ENCODE results near the gene EVX1.

Gene EVX1

DNA sequence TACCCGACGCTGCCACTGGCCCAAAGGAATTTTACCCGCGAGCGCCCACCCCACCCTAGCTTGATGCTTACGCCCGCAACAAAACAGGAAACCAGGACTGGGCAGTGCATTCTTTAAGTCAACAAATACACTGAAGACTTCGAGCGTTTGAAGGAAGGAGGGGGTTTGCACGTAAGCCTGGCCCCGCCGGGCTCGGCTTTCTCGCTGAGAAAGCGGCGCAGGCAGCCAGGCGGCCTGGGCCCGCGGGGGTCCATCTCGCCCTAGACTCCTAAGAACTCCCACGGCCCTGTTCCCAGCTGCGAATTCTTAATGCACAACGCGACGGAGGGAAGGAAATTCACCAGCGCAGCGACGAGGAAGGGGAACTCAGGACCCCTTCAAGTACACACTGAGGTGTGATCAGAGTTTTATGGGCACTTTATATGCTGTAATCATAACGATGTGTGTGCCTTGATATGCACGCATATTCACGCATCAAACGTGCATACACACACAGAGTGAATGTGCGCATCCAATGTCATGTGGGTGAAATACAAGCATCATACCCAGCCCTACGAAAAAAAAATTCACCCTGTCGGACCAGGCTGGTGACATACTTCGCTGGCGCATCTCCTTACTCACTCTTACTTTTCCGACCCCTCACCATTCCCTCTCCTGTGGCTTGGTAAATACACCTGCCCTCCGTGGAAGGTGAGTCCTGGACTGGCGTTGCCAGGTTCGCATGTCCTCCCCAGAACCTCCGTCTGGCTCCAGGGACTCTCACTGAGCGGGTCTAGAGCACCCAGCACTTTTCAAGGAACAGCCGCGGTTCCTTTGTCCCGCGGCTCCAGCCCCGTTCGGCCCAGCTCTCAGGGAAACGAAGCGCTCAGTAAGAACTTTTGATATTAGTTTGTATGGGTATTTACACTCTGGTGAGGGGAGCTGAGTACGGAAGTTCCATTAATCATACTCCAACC, 37.0 kb upstream of the EVX1 start:
- no peak for DNase-seq

DNA sequence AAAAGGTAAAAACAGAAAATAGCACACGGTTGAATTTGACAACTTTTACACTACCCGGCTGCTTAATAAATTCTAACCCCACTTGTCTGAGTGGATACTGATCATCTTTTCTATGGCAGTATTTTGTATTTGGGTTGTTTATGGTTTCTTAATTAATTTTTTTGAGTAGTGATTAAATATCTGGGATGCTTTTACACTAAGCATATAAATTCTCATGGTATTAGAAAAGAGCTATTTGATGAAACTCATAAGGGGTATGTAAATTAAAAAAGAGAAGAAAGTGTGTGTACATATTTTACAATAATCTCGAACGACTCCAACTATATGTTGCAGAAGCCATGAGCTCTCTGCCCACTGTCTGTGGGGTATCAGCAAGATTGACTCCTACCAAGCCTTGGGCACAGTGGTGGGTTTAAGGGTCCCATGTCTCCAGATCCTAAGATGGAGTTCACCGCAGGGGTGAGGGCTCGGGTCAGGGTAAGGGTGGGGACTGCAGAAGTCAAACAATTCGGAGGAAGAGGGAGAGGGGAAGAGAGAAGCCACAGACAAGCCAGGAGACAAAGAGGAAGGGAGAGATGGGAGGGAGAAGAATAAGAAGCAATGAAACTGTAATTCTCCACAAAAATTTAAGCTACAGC, 35.1 kb upstream of the EVX1 start:
- DNase-seq, result no peak

DNA sequence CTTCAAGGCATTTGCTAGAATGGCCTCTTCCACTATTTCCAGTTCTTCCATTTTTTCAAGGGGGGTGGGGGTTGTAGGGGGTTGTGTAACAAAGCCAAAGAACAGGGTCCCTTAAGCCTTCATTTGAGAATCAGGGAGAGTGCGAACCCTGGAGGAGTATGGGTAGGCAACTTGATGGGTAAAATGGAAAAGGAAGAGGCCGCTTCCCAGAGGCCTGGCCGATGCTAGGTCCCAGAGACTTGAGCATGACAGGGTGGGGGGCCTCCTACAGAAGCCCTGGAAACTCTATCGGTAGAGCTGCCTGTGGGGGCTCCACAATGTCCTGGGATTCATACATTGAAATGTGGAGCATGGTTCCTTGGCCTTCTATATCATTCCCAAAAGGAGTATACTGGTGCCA, 33.6 kb upstream of the EVX1 start:
- DNase-seq, result no peak

DNA sequence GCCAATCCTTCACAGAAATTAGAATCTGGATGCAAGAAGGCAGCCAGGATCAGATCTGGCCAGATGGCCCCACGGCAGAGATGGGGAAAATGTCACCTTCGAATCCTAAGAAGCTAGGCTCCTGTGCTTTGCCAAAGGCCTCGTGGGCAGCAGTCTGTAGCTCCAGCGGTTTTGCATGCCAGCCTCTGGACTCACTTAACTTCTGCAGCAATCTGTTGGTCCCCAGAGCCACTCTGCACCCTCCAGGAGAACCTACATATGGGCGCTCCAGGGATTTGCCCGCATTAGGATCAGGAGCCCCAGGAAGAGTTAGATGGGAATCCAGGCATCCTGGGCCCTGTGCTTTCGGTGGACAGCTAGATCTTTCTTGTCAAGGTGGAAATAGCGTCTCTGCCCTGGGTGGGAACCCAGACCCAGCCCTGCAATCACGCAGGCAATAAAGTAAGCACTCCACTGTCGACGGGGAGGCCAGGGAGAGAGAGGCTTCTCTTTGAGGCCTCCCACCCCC, 32.6 kb upstream of the EVX1 start:
- no peak for DNase-seq

DNA sequence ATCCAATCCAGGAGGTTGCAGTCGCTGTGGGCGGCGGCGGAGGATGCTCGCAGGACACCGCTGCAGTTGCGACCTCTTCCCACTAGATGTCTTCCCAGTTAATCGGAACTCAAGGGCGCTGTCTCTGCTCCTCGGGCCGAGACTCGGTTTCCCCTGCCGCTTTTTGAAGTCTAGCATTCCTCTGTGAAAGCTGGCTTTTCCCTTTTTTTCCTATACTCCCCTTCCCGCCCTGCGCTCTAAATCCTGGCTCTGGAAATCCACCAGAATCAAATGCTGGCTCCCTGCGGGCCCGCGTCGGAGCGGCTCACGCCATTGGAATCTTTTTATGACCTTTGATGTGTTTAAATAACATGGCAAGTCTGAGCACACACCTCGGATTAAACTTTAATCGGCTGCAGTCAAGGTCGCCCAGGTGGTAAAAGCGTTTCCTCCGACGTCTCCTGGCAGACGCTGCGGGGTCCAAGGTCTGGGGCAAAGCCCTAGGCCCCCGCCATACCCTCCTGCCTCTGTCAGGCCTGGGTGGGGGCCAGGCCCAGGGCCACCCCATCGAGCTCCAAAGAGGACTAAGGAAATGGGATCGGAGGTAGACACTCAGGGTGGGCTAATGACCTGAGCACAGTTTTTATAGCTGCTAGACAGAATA, 32.0 kb upstream of the EVX1 start:
- peak; percentile 45 for DNase-seq

- no peak for DNase-seq
Observed at GRCh38 chr7:27211084-27211446, 31.5 kb upstream of the EVX1 start.

DNA sequence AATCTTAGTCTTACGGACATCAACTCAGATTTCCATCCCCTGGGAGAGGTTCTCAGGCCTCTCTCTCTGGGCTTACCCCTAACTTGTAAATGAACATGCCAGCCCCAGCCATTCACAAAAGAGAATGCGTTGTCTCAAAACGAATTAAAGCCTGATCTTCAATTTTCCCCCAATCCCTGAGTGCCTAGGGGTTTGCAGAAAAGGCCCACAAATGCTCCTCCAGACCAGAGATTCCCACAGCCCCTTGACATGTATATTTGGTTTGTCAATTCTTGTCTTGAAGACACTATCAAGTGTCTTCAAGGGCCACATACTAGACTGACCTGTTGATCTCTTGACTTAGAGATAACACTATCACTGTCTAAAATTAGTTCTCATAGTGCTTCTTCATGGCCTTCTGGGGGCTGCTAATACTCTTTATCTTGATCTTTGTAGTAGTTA, 30.8 kb upstream of the EVX1 start:
- no peak for DNase-seq

- no peak for DNase-seq
Observed at GRCh38 chr7:27212497-27213432, 29.8 kb upstream of the EVX1 start.

DNA sequence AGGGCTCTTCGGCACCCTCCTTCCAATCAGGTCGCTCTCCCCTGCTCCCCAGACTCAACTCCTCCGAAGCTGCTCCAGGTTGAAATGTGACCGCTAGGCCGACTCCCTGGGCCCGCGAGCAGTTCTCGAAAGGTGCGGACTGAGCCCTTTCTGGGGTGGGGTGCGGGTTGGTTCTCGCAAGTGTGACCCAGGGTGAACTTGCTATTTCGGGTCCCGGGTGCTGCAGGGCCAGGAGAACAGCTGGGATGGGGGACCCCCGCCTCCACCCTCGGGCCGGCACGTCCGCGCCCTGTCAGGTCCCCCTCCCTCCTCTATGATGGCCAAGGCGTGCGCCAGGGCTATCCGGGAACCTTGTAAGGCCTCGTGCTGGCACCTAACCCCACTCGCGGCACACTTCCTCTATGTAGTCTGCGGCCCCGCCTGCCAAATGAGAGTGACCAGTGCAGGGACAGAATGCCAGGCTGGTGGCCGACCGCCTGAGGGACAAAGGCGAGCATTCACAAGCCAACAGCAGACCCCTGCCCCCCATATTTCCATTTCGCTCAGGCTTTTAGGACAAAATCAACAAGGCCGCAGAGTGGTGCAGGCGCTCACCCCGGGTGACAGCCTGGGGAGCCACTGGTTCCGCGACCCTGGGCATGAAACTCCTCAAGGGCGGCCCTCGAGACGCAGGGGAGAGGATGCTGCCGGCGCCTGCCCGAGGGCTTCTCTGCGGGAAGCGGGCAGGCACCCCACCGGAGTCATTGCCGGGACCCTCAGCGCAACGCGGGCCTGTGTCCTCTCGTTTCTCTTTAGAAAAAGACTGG, 29.0 kb upstream of the EVX1 start:
- no peak for DNase-seq

- DNase-seq, result no peak
Observed at GRCh38 chr7:27214239-27214950, 28.2 kb upstream of the EVX1 start.

GRCh38 chr7:27215356-27215755, 27.2 kb upstream of the EVX1 start:
- DNase-seq, result no peak

GRCh38 chr7:27217951-27218350, 24.7 kb upstream of the EVX1 start:
- no peak for DNase-seq

- no peak for DNase-seq
Observed at GRCh38 chr7:27219821-27220220, 22.8 kb upstream of the EVX1 start.

GRCh38 chr7:27220440-27220955, 22.1 kb upstream of the EVX1 start:
- DNase-seq, result no peak

GRCh38 chr7:27221201-27221797, 21.3 kb upstream of the EVX1 start:
- no peak for DNase-seq

DNA sequence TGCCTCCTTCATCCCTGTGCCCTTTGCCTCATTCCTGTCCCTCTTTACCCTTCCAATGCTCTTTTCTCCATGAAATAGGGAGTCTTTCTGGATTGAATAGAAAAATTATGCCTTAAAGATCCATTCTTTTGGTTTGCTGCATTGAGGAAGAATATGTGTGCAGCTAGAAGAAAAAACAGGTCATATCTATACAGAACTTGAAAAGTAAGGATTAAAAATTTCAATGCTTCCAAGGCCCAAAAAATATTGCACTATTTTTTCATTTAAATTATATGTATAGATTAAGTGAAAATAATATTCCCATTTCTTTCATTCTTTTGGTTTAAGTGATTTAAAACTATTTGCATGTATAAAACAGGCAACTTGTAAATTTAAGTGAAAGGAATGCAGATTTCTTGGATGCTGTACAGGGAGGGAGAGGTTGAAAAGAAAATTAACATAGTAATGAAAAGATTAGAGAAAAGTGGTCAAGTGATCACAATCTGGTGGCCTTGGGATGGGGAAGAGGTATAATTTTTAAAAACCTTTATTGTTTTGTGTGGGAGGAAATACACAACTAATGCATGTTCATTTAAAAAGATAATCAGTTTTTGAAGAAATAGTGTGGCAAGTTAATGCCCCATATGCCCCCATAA, 18.5 kb upstream of the EVX1 start:
- no peak for DNase-seq

- DNase-seq, result no peak
Observed at GRCh38 chr7:27224983-27225934, 17.3 kb upstream of the EVX1 start.

- no peak for DNase-seq
Observed at GRCh38 chr7:27229448-27229847, 13.2 kb upstream of the EVX1 start.
